HTERT RPE-1 (cell line): ENCODE data around the gene CLEC2A.
"Not testable (repeated sequence)": the region's sequence is repeated elsewhere in the genome, so short reads cannot be mapped to it uniquely, and the experiment has no call there.

ENCODE experiments used
- in situ Hi-C: fragments of 300-500 bp; cut with MboI; formaldehyde crosslinking; loops from 4 replicates; pipeline ENCODE4 v1.14.3; 2020; ENCODE audit warnings: low sequenced_read_pairs

Gene CLEC2A

GRCh38 chr12:9883175-9883574 lies 49.0 kb downstream of the CLEC2A start:
- in situ Hi-C loops, result no loop called here

- in situ Hi-C loops, result no loop called here
Measured at GRCh38 chr12:9881988-9882387, 50.2 kb downstream of the CLEC2A start.

- in situ Hi-C loops, result no loop called here
Measured at GRCh38 chr12:9881246-9881645, 50.9 kb downstream of the CLEC2A start, which contains the start of gene KLRF2. Gene KLRF2 (plus strand): TSS chr12:9881489. CDS start chr12:9881596, 107 bp downstream.

- in situ Hi-C loops, result no loop called here
Measured at GRCh38 chr12:9880532-9881078, 51.6 kb downstream of the CLEC2A start.

- in situ Hi-C loops, result not testable (repeated sequence)
Measured at GRCh38 chr12:9876120-9876519, 56.0 kb downstream of the CLEC2A start.

GRCh38 chr12:9872742-9873141 lies 59.4 kb downstream of the CLEC2A start:
- in situ Hi-C loops, result no loop called here

GRCh38 chr12:9872162-9872561 lies 60.0 kb downstream of the CLEC2A start:
- in situ Hi-C loops, result no loop called here

- in situ Hi-C loops, result no loop called here
Measured at GRCh38 chr12:9870286-9870866, 61.8 kb downstream of the CLEC2A start.

GRCh38 chr12:9869307-9870161 lies 62.6 kb downstream of the CLEC2A start, which contains the start of gene CLEC2B:
Gene CLEC2B (minus strand): TSS chr12:9869354.
- in situ Hi-C loops, result no loop called here

GRCh38 chr12:9868951-9869306 lies 63.2 kb downstream of the CLEC2A start:
- in situ Hi-C loops, result no loop called here

- in situ Hi-C loops, result no loop called here
Measured at GRCh38 chr12:9868311-9868801, 63.8 kb downstream of the CLEC2A start.

GRCh38 chr12:9867531-9867930 lies 64.6 kb downstream of the CLEC2A start:
- in situ Hi-C loops, result no loop called here

- in situ Hi-C loops, result no loop called here
Measured at GRCh38 chr12:9866860-9867269, 65.3 kb downstream of the CLEC2A start.

- in situ Hi-C loops, result no loop called here
Measured at GRCh38 chr12:9864913-9865675, 67.1 kb downstream of the CLEC2A start.
